ENCODE data around the gene DAGLA. TPM values are rescaled to one million over a fixed set of nuclear protein-coding genes. Genes with fewer than 3 reads are reported as not detected.
A peak's percentile ranks its signal among the peaks of the same experiment; 100 is the strongest.

The DAGLA gene
- total RNA-seq, 5 donors from 2014 or later (not counting 1 experiment from before 2014, with no cell fraction given), result 0.15 to 1.6 (median 0.23) TPM

GRCh38 chr11:61698173-61698948, 18.2 kb downstream of the DAGLA start:
- Mint-ChIP-seq H3K27me3 (no peaks in the 10 kb centered on the region), H3K9me3 (no peaks in the 10 kb centered on the region), H3K4me3 (peak overlapping the region in 1 of 3 donors; percentile 62), H3K4me1 (peaks cover 23 to 32% (median 24%) of the 10 kb centered on the region in 3 donors), H3K27ac (peak overlapping the region; percentile 24 to 27), H3K36me3 (no peaks in the 10 kb centered on the region)
- peaks cover 0 to 2% of the 10 kb centered on the region in 2 experiments for H3K27me3 ChIP-seq (replicated peaks in 1 of 2; ENCODE audit: control insufficient read depth in 2 of 2, extremely low read depth in 1 of 2, insufficient read depth in 2 of 2, low read length in 1 of 2)
- DNase-seq (peak in 9 of 35 experiments; percentile 10 to 45 (median 23)), ATAC-seq (replicated peaks in 1 of 4) (no peak)
- no peaks in the 10 kb centered on the region for H3K9me3 ChIP-seq
- 59% methylated on average over 6 of the region's 11 CpGs for WGBS (ENCODE audit: insufficient coverage)
- POLR2A ChIA-PET, result no interaction called here
- H3K36me3 ChIP-seq (ENCODE audit: control insufficient read depth in 2 of 2, extremely low read depth in 1 of 2, insufficient read depth in 1 of 2, low read length in 1 of 2), result no peaks in the 10 kb centered on the region
- H3K4me1 ChIP-seq (ENCODE audit: control insufficient read depth in 1 of 2, extremely low read depth in 1 of 2, insufficient read depth in 2 of 2, low read length in 2 of 2), result peaks cover 18 to 54% of the 10 kb centered on the region in 2 experiments
- CTCF ChIA-PET, result interaction anchor here in 1 of 2 donors (0.8 kb wide), 1 partner anchor 35 kb away, joined by 3 read pairs; no protein-coding TSS in a partner anchor
- no peak overlapping the region for H3K27ac ChIP-seq (ENCODE audit: low read length)
- H3K4me3 ChIP-seq (ENCODE audit: control insufficient read depth in 1 of 2, extremely low read depth in 1 of 2, low read length in 1 of 2), result no peak overlapping the region

DNA sequence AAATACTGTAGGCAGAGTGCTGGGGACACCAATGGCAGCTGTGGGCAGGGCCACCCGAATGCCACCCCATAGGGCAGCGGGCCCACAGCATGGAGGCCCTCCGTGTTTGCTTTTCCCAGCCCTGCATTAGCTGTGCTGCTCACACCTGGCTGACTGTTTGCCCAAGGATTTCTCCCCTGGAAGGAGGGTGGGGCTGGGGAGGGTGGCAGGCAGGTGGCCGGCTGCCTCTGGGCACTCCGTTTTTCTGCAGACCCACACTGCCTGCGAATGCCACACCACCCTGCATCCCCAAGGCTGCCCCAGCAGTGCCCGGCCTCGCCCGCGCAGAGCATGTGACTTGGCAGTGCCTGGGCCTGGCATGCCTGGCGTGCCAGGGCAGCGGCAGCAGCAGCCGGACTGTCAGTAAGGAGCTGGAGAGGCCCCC, 19.6 kb downstream of the DAGLA start:
- CTCF ChIA-PET, result no interaction called here
- Histone ChIP-seq H3K27me3 (replicated peaks in 1 of 2; ENCODE audit: control insufficient read depth in 2 of 2, extremely low read depth in 1 of 2, insufficient read depth in 2 of 2, low read length in 1 of 2) (no peaks in the 10 kb centered on the region), H3K4me1 (ENCODE audit: control insufficient read depth in 1 of 2, extremely low read depth in 1 of 2, insufficient read depth in 2 of 2, low read length in 2 of 2) (peaks cover 18 to 53% of the 10 kb centered on the region in 2 experiments), H3K36me3 (ENCODE audit: control insufficient read depth in 2 of 2, extremely low read depth in 1 of 2, insufficient read depth in 1 of 2, low read length in 1 of 2) (no peaks in the 10 kb centered on the region), H3K27ac (ENCODE audit: low read length) (no peak overlapping the region), H3K4me3 (ENCODE audit: control insufficient read depth in 1 of 2, extremely low read depth in 1 of 2, low read length in 1 of 2) (no peak overlapping the region), H3K9me3 (no peaks in the 10 kb centered on the region)
- Mint-ChIP-seq H3K27me3 (no peaks in the 10 kb centered on the region), H3K36me3 (no peaks in the 10 kb centered on the region), H3K9me3 (no peaks in the 10 kb centered on the region), H3K4me3 (no peak overlapping the region), H3K27ac (no peak overlapping the region), H3K4me1 (peaks cover 23 to 35% (median 24%) of the 10 kb centered on the region in 3 donors)
- POLR2A ChIA-PET, result no interaction called here
- ATAC-seq (replicated peaks in 1 of 4) (no peak), DNase-seq (no peak)
- WGBS (ENCODE audit: insufficient coverage), result 98% methylated on average over 10 of the region's 13 CpGs

DNA sequence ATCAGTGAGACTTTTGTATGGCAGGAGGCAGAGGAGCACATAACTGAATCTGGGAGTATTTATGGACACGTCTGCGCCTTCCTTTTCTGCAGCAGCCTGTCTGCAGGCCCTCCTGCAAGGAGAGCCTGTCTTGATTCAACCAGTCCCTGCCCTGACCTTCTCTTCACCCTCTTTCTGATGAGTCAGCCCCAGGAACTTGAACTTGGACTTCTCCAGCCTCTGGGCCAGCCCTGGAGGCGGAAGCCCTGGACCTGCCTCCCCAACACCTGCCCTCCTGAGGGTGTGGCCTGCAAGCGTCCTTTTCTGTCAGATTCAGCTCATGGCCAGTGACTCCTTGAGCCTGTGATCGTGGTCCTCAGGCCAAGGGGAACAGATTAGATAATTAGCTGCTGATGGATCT, 20.0 kb downstream of the DAGLA start:
- Mint-ChIP-seq H3K27me3 (no peaks in the 10 kb centered on the region), H3K4me1 (peaks cover 23 to 35% (median 24%) of the 10 kb centered on the region in 3 donors), H3K4me3 (no peak overlapping the region), H3K9me3 (no peaks in the 10 kb centered on the region), H3K27ac (no peak overlapping the region), H3K36me3 (no peaks in the 10 kb centered on the region)
- 100% methylated on average over 1 of the region's 5 CpGs for WGBS (ENCODE audit: insufficient coverage)
- Histone ChIP-seq H3K27me3 (replicated peaks in 1 of 2; ENCODE audit: control insufficient read depth in 2 of 2, extremely low read depth in 1 of 2, insufficient read depth in 2 of 2, low read length in 1 of 2) (peaks cover 0 to 1% of the 10 kb centered on the region in 2 experiments), H3K4me1 (ENCODE audit: control insufficient read depth in 1 of 2, extremely low read depth in 1 of 2, insufficient read depth in 2 of 2, low read length in 2 of 2) (peaks cover 18 to 48% of the 10 kb centered on the region in 2 experiments), H3K9me3 (no peaks in the 10 kb centered on the region), H3K36me3 (ENCODE audit: control insufficient read depth in 2 of 2, extremely low read depth in 1 of 2, insufficient read depth in 1 of 2, low read length in 1 of 2) (no peaks in the 10 kb centered on the region), H3K4me3 (ENCODE audit: control insufficient read depth in 1 of 2, extremely low read depth in 1 of 2, low read length in 1 of 2) (no peak overlapping the region), H3K27ac (ENCODE audit: low read length) (no peak overlapping the region)
- DNase-seq (no peak), ATAC-seq (replicated peaks in 1 of 4) (no peak)
- ChIA-PET POLR2A (no interaction called here), CTCF (no interaction called here)

DNA sequence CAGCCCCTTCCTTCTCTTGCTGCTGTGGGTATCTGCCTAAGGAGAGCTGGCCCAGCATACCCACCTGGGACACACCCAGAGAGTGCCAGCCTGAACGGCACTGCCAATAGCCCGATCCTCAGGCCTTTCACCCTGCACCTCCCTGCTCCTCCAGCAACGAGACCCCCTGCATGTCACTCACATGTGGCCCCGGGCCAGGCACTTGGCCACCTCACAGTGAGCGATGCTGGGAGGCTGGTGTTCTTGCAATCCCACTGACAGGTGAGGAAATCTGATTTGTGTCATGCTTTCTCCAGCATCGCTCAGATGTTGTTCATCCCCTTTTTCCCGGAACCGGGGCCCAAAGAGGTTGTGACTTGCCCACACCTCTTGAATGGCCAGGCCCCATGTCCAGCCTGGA, 20.5 kb downstream of the DAGLA start:
- Mint-ChIP-seq H3K4me3 (no peak overlapping the region), H3K27ac (no peak overlapping the region), H3K9me3 (no peaks in the 10 kb centered on the region), H3K4me1 (peaks cover 18 to 32% (median 21%) of the 10 kb centered on the region in 3 donors), H3K36me3 (no peaks in the 10 kb centered on the region), H3K27me3 (no peaks in the 10 kb centered on the region)
- no peak overlapping the region for H3K4me3 ChIP-seq (ENCODE audit: control insufficient read depth in 1 of 2, extremely low read depth in 1 of 2, low read length in 1 of 2)
- peaks cover 14 to 43% of the 10 kb centered on the region in 2 experiments for H3K4me1 ChIP-seq (ENCODE audit: control insufficient read depth in 1 of 2, extremely low read depth in 1 of 2, insufficient read depth in 2 of 2, low read length in 2 of 2)
- ATAC-seq (replicated peaks in 1 of 4), result no peak
- H3K36me3 ChIP-seq (ENCODE audit: control insufficient read depth in 2 of 2, extremely low read depth in 1 of 2, insufficient read depth in 1 of 2, low read length in 1 of 2), result no peaks in the 10 kb centered on the region
- no peaks in the 10 kb centered on the region for H3K9me3 ChIP-seq
- ChIA-PET POLR2A (no interaction called here), CTCF (no interaction called here)
- DNase-seq, result no peak
- no peak overlapping the region for H3K27ac ChIP-seq (ENCODE audit: low read length)
- H3K27me3 ChIP-seq (replicated peaks in 1 of 2; ENCODE audit: control insufficient read depth in 2 of 2, extremely low read depth in 1 of 2, insufficient read depth in 2 of 2, low read length in 1 of 2), result peaks cover 0 to 2% of the 10 kb centered on the region in 2 experiments
- WGBS (ENCODE audit: insufficient coverage), result 95% methylated on average over 8 of the region's 8 CpGs

DNA sequence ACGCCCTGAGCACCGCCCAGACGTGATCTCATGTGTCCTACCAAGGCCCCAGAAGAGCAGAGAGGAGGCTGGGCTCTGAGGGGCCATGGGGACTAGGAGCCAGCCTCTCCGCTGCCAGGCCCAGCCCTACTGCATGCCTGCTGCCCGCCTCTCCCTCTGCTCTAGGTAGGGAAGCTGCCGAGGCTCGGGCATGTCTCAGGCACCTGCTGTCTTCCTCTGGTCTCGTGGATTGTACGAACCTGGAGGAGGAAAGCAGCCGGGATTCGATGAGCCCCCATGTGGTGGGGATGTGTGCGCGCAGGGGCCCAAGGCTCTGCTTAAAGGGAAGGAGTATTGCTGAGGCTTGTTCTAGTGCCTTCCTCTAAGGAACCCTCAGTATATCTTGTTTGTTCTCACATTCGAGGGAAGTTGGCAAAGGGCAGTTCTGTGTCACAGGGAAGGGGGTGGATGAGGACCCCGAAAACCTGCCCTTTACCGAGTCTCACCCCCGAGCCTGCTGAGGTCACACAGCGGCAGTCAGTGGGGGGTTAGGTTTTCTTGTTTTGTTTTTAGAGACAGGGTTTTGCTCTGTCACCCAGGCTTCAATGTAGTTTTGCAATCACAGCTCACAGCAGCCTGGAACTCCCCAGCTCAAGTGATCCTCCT, 21.2 kb downstream of the DAGLA start:
- H3K4me1 ChIP-seq (ENCODE audit: control insufficient read depth in 1 of 2, extremely low read depth in 1 of 2, insufficient read depth in 2 of 2, low read length in 2 of 2), result peaks cover 8 to 37% of the 10 kb centered on the region in 2 experiments
- no peaks in the 10 kb centered on the region for H3K36me3 ChIP-seq (ENCODE audit: control insufficient read depth in 2 of 2, extremely low read depth in 1 of 2, insufficient read depth in 1 of 2, low read length in 1 of 2)
- POLR2A ChIA-PET, result no interaction called here
- no peak overlapping the region for H3K27ac ChIP-seq (ENCODE audit: low read length)
- H3K9me3 ChIP-seq, result no peaks in the 10 kb centered on the region
- Mint-ChIP-seq H3K27ac (no peak overlapping the region), H3K4me1 (peaks cover 12 to 26% (median 15%) of the 10 kb centered on the region in 3 donors), H3K27me3 (no peaks in the 10 kb centered on the region), H3K36me3 (no peaks in the 10 kb centered on the region), H3K9me3 (no peaks in the 10 kb centered on the region), H3K4me3 (no peak overlapping the region)
- peaks cover 0 to 2% of the 10 kb centered on the region in 2 experiments for H3K27me3 ChIP-seq (replicated peaks in 1 of 2; ENCODE audit: control insufficient read depth in 2 of 2, extremely low read depth in 1 of 2, insufficient read depth in 2 of 2, low read length in 1 of 2)
- 65% methylated on average over 10 of the region's 18 CpGs for WGBS (ENCODE audit: insufficient coverage)
- no peak overlapping the region for H3K4me3 ChIP-seq (ENCODE audit: control insufficient read depth in 1 of 2, extremely low read depth in 1 of 2, low read length in 1 of 2)
- ATAC-seq (replicated peaks in 1 of 4), result no peak
- no peak for DNase-seq
- CTCF ChIA-PET, result no interaction called here

- peaks cover 6 to 22% of the 10 kb centered on the region in 2 experiments for H3K4me1 ChIP-seq (ENCODE audit: control insufficient read depth in 1 of 2, extremely low read depth in 1 of 2, insufficient read depth in 2 of 2, low read length in 2 of 2)
- no peaks in the 10 kb centered on the region for H3K36me3 ChIP-seq (ENCODE audit: control insufficient read depth in 2 of 2, extremely low read depth in 1 of 2, insufficient read depth in 1 of 2, low read length in 1 of 2)
- H3K4me3 ChIP-seq (ENCODE audit: control insufficient read depth in 1 of 2, extremely low read depth in 1 of 2, low read length in 1 of 2), result no peak overlapping the region
- no peak overlapping the region for H3K4me3 Mint-ChIP-seq
- DNase-seq (peak in 1 of 35 experiments; percentile 15), ATAC-seq (replicated peaks in 1 of 4) (no peak)
- H3K4me1 Mint-ChIP-seq, result peaks cover 9 to 20% (median 10%) of the 10 kb centered on the region in 3 donors
- no peaks in the 10 kb centered on the region for H3K36me3 Mint-ChIP-seq
- no peak overlapping the region for H3K27ac Mint-ChIP-seq
- no peaks in the 10 kb centered on the region for H3K9me3 ChIP-seq
- peaks cover 0 to 7% of the 10 kb centered on the region in 2 experiments for H3K27me3 ChIP-seq (replicated peaks in 1 of 2; ENCODE audit: control insufficient read depth in 2 of 2, extremely low read depth in 1 of 2, insufficient read depth in 2 of 2, low read length in 1 of 2)
- no peak overlapping the region for H3K27ac ChIP-seq (ENCODE audit: low read length)
- WGBS (ENCODE audit: insufficient coverage), result no CpG with 5 or more reads among the region's 11 CpGs
- no peaks in the 10 kb centered on the region for H3K27me3 Mint-ChIP-seq
- no peaks in the 10 kb centered on the region for H3K9me3 Mint-ChIP-seq
- POLR2A ChIA-PET, result no interaction called here
- CTCF ChIA-PET, result interaction anchor here in 1 of 2 donors (1.1 kb wide), 1 partner anchor 31 kb away, joined by 3 read pairs; no protein-coding TSS in a partner anchor
These were observed 22.6 kb downstream of the DAGLA start for GRCh38 chr11:61702701-61703312.

Data from T-cell (primary cell).